GM12878 (cell line): ENCODE measurements around the gene LITAF. TPM values are rescaled to one million over a fixed set of nuclear protein-coding genes. Genes with fewer than 3 reads are reported as not detected.

Experiments
- IRF3 ChIP-seq: fragments of 450-650 bp; IDR thresholded peaks from 2 replicates; pipeline ENCODE4 v1.6.1; 2014; ENCODE audit warnings: mild to moderate bottlenecking
- SIX5 ChIP-seq: IDR thresholded peaks from 2 replicates; pipeline ENCODE4 v1.6.1; 2011; ENCODE audit warnings: mild to moderate bottlenecking, low read depth, low read length, moderate library complexity; ENCODE audit not compliant: severe bottlenecking
- polyA plus RNA-seq, 11 experiments: library from polyadenylated mRNA; depleted of rRNA in 4 of 11; unstranded in 6 of 11; stranded (reverse) in 5 of 11; fragments of >200 nt; fragmentation: Nextera tagmentation in 4 of 11; fragmentation: Illumina TruSeq in 1 of 11; extraction: Ambion mirVana in 4 of 11; extraction: Trizol in 1 of 11; gene quantifications; 1 replicate in 1 of 11; 2 replicates in 10 of 11; pipeline versions ENCODE4 v1.2.1 to v1.2.3, GENCODE V29; 2011 to 2016; ENCODE audit warnings: inconsistent platforms in 2 of 11, missing spikeins in 2 of 11, low read depth in 1 of 11
- total RNA-seq, 4 experiments: library from RNA; depleted of rRNA in 3 of 4; stranded (reverse); fragments of >200 nt in 3 of 4; fragmentation: Illumina TruSeq in 1 of 4; extraction: Trizol in 1 of 4; gene quantifications; 2 replicates each; pipeline versions ENCODE4 v1.2.1 to v1.2.3, GENCODE V29; 2013 to 2021

The LITAF gene
- total and polyA plus RNA-seq, 10 of the 15 experiments (the other 5 are each of a cell fraction or from before 2014, with no cell fraction given): 99.2 to 211 (median 147) TPM

- no peak for TF ChIP-seq IRF3
- no peak for TF ChIP-seq SIX5
Observed at GRCh38 chr16:11497851-11498289, 88.8 kb downstream of the LITAF start (continued).

Other genes starting within 250 kb of the LITAF start
- 30.3 and 38.6 TPM in 2 replicates for gene RMI2, start 241.5 kb downstream of the LITAF start, total RNA-seq (2014; rRNA removed)
- 25.4 and 26.6 TPM in 2 replicates for gene RMI2, start 241.5 kb downstream of the LITAF start, total RNA-seq (2014; rRNA removed; fragmentation: Illumina TruSeq; extraction: Trizol)
- gene RMI2, start 241.5 kb downstream of the LITAF start, total RNA-seq (2021): 39.2 and 39.3 TPM in 2 replicates
- 34.0 and 51.7 TPM in 2 replicates for gene RMI2, start 241.5 kb downstream of the LITAF start, polyA plus RNA-seq (2011; rRNA removed)
- 47.1 and 65.7 TPM in 2 replicates for gene RMI2, start 241.5 kb downstream of the LITAF start, polyA plus RNA-seq (2014; fragmentation: Illumina TruSeq; extraction: Trizol)
- gene RMI2, start 241.5 kb downstream of the LITAF start, polyA plus RNA-seq (2014; fragmentation: Nextera tagmentation; extraction: Ambion mirVana): 10 to 100 TPM in 1 of 2 experiments, 1 to 10 TPM in 1; 9.6 to 21.7 TPM
- 28.5 and 34.6 TPM in 2 replicates for gene RMI2, start 241.5 kb downstream of the LITAF start, polyA plus RNA-seq (2014; rRNA removed)
- gene RMI2, start 241.5 kb downstream of the LITAF start, polyA plus RNA-seq (2016; fragmentation: Nextera tagmentation; extraction: Ambion mirVana): 10 to 100 TPM; 26.4 to 68.8 TPM
- 25.6 and 28.2 TPM in 2 replicates for gene SNN, start 81.5 kb upstream of the LITAF start, total RNA-seq (2014; rRNA removed)
- gene SNN, start 81.5 kb upstream of the LITAF start, total RNA-seq (2014; rRNA removed; fragmentation: Illumina TruSeq; extraction: Trizol): 26.9 and 27.3 TPM in 2 replicates
- 38.5 and 40.4 TPM in 2 replicates for gene SNN, start 81.5 kb upstream of the LITAF start, total RNA-seq (2021)
- 32.8 and 43.4 TPM in 2 replicates for gene SNN, start 81.5 kb upstream of the LITAF start, polyA plus RNA-seq (2011; rRNA removed)
- 26.5 and 32.4 TPM in 2 replicates for gene SNN, start 81.5 kb upstream of the LITAF start, polyA plus RNA-seq (2014; fragmentation: Illumina TruSeq; extraction: Trizol)
- gene SNN, start 81.5 kb upstream of the LITAF start, polyA plus RNA-seq (2014; fragmentation: Nextera tagmentation; extraction: Ambion mirVana): 1 to 10 TPM; 2.2 to 5.2 TPM
- gene SNN, start 81.5 kb upstream of the LITAF start, polyA plus RNA-seq (2014; rRNA removed): 40.0 and 42.4 TPM in 2 replicates
- 10 to 100 TPM; 17.4 to 22.6 TPM for gene SNN, start 81.5 kb upstream of the LITAF start, polyA plus RNA-seq (2016; fragmentation: Nextera tagmentation; extraction: Ambion mirVana)
- 54.4 and 59.1 TPM in 2 replicates for gene TXNDC11, start 155.9 kb upstream of the LITAF start, total RNA-seq (2014; rRNA removed)
- 33.3 and 43.1 TPM in 2 replicates for gene TXNDC11, start 155.9 kb upstream of the LITAF start, total RNA-seq (2014; rRNA removed; fragmentation: Illumina TruSeq; extraction: Trizol)
- 45.8 and 51.8 TPM in 2 replicates for gene TXNDC11, start 155.9 kb upstream of the LITAF start, total RNA-seq (2021)
- gene TXNDC11, start 155.9 kb upstream of the LITAF start, polyA plus RNA-seq (2011; rRNA removed): 71.0 and 86.7 TPM in 2 replicates
- gene TXNDC11, start 155.9 kb upstream of the LITAF start, polyA plus RNA-seq (2014; fragmentation: Illumina TruSeq; extraction: Trizol): 40.7 and 49.9 TPM in 2 replicates
- gene TXNDC11, start 155.9 kb upstream of the LITAF start, polyA plus RNA-seq (2014; fragmentation: Nextera tagmentation; extraction: Ambion mirVana): 1 to 10 TPM; 1.7 to 7.3 TPM
- 57.0 and 59.9 TPM in 2 replicates for gene TXNDC11, start 155.9 kb upstream of the LITAF start, polyA plus RNA-seq (2014; rRNA removed)
- gene TXNDC11, start 155.9 kb upstream of the LITAF start, polyA plus RNA-seq (2016; fragmentation: Nextera tagmentation; extraction: Ambion mirVana): 10 to 100 TPM; 69.8 to 70.7 TPM
- 53.8 and 61.9 TPM in 2 replicates for gene ZC3H7A, start 210.3 kb upstream of the LITAF start, total RNA-seq (2014; rRNA removed)
- gene ZC3H7A, start 210.3 kb upstream of the LITAF start, total RNA-seq (2014; rRNA removed; fragmentation: Illumina TruSeq; extraction: Trizol): 63.2 and 68.6 TPM in 2 replicates
- 67.0 and 67.9 TPM in 2 replicates for gene ZC3H7A, start 210.3 kb upstream of the LITAF start, total RNA-seq (2021)
- 188 and 243 TPM in 2 replicates for gene ZC3H7A, start 210.3 kb upstream of the LITAF start, polyA plus RNA-seq (2011; rRNA removed)
- gene ZC3H7A, start 210.3 kb upstream of the LITAF start, polyA plus RNA-seq (2014; fragmentation: Illumina TruSeq; extraction: Trizol): 94.8 and 123 TPM in 2 replicates
- 10 to 100 TPM; 46.3 to 77.8 TPM for gene ZC3H7A, start 210.3 kb upstream of the LITAF start, polyA plus RNA-seq (2014; fragmentation: Nextera tagmentation; extraction: Ambion mirVana)
- 54.6 and 56.6 TPM in 2 replicates for gene ZC3H7A, start 210.3 kb upstream of the LITAF start, polyA plus RNA-seq (2014; rRNA removed)
- 10 to 100 TPM; 69.4 to 70.0 TPM for gene ZC3H7A, start 210.3 kb upstream of the LITAF start, polyA plus RNA-seq (2016; fragmentation: Nextera tagmentation; extraction: Ambion mirVana)